ENCODE measurements around the gene FPGT.
A peak's percentile ranks its signal among the peaks of the same experiment; 100 is the strongest.
"Not testable (repeated sequence)": the region's sequence is repeated elsewhere in the genome, so short reads cannot be mapped to it uniquely, and the experiment has no call there.

FPGT gene

DNA sequence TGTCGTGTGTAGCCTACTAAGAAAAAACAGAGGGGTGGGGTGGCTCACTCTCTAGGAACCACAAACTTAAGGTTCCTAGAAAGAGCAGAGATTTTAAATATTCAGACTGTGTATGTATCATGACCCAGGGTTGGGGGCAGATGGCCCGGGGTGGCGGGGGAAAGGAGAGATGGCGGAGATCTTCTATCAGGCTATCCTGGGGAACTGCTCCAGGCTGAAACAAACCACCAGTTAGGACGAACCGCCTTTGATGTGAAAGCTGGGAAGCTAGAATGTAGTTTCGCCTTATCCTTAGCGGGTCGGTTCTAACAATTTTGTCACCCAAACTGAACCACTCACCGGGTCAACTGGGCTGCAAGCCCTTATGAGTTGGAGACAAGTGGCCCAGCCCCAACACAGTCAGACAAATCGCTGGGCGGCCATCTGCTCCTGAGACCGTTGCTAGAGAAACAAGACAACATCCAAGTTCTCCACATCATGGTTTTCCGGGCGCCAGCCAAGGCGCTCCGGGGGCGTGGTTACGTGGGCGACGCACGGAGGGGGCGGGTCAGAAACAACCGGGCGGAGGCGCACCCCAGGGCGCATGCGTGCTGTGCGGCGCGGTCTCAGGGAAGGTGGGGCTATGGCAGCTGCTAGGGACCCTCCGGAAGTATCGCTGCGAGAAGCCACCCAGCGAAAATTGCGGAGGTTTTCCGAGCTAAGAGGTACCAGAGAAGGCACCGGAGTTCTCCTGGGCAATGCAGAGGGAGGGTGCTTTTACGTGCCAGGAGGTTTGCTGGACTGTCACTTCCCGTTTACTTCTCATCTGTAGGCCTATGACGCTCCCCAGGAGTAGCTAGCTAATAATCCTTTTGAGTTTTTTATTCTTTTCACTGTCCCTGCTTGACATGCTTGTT, at the start of gene FPGT, which contains the start of gene LRRIQ3:
Gene FPGT (plus strand): TSS at position 586 of the 896 bp plus-strand sequence. CDS start 37 bp downstream, at position 623.
Gene LRRIQ3 (minus strand): TSS at position 520 of the 896 bp plus-strand sequence. CDS start 14,492 bp downstream, outside the sequence.
- peak; percentile 94 for DNase-seq

DNA sequence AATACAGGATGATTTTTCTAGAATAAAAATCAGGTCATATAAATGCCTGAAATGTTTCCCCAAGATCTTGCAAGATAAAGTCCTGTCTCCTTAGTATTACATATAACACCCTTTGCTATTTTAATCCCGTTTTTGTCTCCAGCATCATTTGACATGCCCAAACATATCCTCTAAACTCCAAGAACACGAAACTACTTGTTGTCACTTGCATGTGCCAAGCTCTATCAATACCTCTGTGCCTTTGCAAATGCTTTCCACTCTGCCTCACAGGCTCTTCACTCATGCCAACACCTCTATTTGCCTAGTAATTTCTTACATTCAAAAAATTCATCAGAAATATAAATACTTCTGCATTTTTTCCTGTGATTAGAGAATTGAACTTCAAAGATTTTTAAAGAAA, 38.0 kb upstream of the FPGT start:
- DNase-seq: no peak

DNA sequence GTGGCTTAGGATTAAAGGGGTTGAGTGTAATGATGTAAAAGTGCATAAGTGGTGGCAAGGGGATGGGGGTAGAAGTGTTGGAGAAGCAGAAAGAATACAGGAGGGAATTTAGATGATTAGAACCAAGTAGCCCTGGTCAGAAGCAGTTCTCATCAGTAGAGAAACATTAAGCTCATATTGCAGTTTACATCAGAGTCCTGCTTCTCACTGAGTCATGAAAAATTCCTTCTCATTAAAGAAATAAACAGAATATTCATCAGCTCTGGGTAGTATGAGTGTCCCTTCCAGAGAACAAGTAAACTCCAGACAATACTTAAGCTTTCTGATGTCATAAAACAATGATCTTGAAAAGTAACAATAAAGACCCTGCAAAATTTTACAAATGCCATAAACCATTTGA, 36.5 kb upstream of the FPGT start:
- DNase-seq: no peak

DNA sequence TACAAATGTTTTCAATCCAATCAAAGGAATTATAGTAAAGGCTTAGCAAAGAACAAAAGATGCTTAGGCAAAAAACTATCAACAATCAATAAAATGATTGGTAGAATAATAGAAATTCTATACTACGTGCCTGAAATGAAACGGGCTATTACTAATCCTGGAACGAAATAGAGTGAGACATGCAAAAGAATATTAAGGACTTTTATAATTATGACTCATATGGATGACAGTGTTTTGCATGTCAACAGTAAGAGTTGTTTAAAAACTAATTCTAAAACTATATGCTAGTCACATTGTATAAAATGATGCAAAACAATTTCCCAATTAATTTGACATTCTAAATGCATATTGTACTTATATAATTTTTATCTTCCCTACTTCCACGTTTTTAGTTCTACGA, 35.7 kb upstream of the FPGT start:
- no peak for DNase-seq

DNA sequence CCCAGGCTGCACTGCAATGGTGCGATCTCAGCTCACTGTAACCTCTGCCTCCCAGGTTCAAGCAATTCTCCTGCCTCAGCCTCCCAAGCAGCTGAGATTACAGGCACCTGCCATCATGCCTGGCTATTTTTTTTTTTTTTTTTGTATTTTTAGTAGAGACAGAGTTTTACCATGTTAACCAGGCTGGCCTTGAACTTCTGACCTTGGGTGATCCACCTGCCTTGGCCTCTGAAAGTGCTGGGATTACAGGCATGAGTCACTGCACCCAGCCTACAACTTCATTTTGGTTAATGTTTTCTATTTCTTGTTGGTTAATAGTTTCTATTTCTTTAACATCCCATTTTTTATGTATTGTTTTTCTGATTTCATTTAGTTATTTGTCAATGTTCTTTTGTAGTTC, 23.6 kb upstream of the FPGT start:
- DNase-seq: not testable (repeated sequence)

DNA sequence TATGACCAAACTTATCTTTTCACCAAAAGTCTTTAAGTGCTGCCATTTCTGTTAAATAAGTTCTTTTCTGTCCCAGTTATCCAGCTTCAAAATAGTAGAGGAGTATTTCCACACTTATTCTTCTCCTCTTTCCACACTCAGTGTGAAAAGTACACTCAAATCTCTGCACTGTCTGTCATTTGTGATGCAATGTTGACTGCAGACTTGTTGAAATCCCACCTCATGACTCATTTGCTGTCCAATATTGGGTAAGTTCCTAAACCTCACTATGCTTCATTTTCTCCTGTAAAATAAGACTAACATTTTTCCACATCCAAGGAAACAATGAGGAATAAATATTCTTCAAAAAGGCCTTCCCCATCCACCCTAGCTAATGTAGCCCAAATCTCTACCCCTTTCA, 17.6 kb upstream of the FPGT start:
- DNase-seq: no peak

DNA sequence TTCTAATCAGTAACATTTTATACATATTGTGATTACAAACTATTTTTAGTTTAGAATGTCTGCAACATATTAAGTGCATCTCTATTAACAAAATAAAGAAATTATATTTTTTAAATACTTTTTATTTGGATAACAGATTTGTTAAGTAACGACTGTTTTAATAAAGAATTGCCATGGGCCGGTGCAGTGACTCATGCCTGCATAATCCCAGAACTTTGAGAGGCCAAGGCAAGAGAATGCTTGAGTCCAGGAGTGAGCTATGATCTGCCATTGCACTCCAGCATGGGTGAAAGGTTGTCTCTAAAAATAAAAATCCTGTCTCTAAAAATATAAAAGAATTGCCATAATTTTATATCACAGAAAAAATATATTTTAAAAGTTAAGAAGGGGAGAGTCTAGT, 4.1 kb upstream of the FPGT start:
- no peak for DNase-seq

DNA sequence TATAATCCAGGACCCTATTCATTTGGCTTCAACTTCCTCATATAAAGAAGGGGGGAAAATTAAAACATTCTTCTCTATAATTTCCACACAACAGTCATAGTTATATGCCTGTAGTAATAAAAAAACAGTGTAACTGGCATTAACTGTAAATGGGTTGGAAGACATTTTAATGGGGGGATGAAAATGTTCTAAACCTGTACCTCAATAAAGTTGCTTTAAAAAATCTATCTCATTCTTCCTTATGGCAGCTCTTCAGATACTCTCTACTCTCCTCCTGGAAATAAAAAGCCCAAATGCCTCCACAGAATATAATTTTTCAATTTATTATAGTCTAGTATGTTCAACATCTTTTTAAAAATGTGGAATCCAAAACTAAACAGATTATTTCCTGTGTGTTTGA, 2.7 kb upstream of the FPGT start:
- no peak for DNase-seq

DNA sequence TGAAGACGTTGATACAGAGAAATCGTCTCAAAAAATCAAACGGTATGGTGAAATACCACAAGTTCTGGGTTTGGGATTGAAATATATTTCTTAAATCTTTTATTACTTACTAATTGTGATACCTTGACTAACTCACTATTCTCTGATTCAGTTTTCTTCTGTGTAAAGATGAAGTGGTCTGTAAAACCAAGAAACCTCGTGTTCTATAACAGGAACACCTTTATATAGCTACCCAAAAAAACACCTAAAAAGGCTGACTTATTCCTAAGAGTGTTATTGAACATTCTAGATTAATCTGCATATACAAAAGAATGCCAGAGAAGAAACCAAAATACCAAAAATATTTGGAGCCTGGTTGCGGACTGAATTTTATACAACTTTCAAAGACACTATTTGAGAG, 787 bp upstream of the FPGT start:
- DNase-seq: no peak

DNA sequence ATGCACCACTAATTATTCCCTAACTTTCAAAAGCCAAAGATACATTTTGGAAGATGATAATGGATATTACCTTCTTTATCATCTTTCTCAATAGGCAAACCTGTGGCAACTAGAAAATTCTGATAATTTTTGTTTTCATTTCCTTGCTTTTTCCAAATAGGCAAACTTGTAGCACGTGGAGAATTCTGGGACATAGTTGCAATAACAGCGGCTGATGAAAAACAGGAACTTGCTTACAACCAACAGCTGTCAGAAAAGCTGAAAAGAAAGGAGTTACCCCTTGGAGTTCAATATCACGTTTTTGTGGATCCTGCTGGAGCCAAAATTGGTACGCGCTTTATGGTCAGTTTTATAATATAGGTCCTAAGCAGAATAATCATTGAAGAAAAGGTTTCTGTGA, 1.5 kb downstream of the FPGT start:
- DNase-seq: no peak

DNA sequence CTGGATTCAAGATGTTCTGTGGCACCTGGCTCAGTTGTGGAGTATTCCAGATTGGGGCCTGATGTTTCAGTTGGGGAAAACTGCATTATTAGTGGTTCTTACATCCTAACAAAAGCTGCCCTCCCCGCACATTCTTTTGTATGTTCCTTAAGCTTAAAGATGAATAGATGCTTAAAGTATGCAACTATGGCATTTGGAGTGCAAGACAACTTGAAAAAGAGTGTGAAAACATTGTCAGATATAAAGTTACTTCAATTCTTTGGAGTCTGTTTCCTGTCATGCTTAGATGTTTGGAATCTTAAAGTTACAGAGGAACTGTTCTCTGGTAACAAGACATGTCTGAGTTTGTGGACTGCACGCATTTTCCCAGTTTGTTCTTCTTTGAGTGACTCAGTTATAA, 7.2 kb downstream of the FPGT start:
- DNase-seq: no peak

DNA sequence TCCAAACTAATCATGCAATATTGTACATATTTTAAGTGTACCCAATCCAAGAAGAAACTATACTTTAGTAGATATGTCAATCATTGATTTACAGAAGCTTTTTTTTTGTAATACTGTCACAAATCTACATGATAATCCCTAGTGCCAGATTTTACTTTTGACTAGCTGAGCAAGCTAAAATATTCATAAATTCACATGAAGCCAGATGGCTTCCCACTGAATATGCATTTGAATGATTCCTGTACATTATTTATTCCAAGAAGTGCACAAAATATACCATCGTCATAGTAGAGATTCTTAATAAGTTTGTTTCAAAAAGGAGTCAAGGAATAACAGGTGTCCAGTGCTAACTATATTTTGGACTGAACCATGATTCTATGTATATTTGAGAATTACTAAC, 17.2 kb downstream of the FPGT start:
- no peak for DNase-seq

DNA sequence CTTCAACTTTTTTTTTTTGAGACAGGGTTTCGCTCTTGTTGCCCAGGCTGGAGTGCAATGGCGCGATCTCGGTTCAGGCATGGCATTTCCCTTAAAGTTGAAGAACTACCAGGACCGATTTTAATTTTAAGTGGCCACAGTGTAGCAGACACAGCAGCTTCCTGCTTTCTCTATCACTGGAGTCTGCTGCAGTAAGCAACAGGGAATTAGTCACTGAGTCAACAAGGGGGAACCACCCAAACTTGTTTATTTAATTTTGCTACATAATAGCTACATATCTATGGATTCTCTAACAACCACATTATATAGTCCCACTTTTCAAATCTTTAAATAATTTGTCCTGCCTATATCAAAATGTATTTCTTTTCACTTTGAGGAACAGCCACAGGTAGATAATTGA, 24.7 kb downstream of the FPGT start:
- DNase-seq: no peak

DNA sequence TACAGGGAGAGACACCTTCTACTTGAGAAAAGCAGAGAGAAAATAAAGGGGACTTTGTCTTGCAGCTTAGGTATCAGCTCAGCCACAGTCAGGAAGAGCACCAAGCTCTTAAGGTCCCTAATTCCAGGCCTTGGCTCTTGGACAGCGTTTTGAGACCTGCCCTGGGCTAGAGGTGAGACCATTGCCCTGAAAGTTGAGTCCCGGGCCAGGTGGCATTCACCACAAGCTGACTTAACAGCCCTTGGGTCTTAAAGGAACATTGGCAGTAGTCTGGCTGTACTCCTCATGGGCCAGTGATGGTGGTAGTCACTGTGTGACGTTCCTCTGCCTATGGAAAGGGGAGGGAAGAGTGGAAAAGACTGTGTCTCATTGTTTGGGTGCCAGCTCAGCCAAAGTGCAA, 25.4 kb downstream of the FPGT start:
- DNase-seq: no peak

DNA sequence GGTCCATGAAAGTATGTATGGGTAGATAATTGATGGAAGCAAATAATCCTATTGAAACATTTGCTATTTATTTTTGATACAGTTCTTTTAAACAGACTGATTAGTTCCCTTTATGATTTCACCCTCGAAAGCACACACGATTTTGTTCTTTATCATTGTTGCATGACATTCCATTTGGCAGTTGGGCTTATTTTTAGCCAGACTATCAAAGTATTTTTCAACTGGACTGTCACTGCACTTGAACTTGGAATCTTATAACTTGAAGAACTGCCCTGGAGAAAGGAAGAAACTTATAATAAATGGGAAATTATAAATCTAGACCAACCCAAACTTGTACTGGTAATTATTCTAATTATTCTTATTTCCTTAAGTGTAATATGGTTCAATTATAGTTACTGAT, 37.1 kb downstream of the FPGT start, which contains the start of gene TNNI3K:
Gene TNNI3K (plus strand): TSS at position 235 of the 400 bp plus-strand sequence. CDS start 65 bp downstream, at position 300.
- no peak for DNase-seq

DNA sequence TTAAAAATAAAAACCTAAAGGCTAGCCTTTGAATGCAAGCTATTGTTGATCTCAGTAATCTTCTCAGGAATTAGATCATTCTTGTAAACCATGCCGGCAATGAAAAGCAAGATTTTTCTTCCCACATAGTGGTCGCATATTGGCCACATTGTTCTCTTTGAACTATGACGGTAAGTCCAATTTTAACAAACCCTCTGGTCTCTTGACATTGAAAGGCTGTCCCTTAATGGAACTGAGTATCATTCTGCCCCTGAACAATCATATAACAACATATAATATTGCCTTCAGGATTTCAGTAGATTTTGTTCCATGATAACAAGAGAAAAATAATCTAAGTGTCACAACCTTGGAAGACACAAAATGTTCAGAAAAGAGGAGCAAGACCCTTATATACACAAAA, 38.4 kb downstream of the FPGT start:
- no peak for DNase-seq

DNA sequence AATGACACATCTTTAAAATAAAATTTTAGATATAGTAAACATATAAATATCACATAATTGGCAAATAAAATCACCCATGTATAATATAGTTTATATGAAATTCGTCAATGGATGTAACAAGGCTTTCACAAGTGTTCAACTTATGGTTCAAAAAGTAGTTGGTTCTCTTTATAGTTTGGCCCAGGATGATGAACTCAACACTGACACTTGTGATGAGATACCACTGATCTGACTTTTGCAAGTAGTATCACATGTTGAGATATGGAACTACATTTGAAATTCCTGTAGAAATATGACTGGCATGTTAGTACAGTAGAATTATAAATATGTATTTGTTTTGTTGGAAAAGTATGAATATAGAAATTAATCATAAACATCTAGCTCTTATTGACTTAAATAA, 39.0 kb downstream of the FPGT start:
- DNase-seq: no peak

DNA sequence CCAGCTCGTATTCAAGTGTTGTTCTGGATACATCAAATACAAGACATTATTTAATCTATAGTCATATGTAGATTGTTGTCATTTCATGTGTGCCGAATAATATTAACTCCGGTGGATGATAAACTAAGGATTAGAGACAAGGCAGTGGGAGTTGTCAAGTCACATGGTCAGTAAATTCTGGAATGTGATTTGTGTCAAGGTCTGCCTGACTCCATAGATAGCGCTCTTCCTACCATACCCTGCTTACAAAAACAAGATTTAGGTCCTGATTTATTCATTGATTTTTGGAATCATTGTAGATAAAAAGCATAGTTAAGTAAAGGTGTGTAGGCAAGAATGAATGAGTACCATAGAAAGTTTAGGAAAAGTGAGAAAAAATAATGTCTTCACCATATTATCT, 39.7 kb downstream of the FPGT start:
- DNase-seq: no peak

DNA sequence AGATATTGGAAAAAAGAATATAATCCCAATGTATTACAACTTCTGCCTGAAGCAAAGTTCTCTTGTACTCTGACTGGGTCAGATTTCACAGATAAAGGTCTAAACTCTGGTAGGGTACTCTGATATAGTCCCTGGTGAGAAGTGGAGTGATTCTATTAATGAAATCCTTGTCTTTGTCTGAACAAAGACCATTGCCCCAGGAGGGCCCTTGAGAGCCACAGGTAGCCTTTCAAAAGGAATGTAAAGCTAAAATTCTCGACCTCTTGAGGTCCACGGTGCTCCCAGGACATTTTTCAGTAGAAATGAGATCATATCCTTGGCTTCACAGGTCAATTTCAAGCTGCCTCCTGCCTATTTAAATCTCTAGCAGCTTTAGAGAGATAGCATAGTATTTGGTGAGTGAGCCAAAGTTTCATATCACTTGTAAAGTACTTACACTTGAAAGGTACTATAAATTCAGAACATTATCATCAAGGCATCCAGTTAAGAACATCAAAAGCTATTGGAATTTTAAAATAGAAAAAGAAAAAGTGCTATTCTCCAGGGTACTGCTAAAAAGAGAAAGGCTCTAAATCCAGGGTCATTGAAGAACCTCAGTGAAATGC, 47.2 kb downstream of the FPGT start:
- no peak for DNase-seq

DNA sequence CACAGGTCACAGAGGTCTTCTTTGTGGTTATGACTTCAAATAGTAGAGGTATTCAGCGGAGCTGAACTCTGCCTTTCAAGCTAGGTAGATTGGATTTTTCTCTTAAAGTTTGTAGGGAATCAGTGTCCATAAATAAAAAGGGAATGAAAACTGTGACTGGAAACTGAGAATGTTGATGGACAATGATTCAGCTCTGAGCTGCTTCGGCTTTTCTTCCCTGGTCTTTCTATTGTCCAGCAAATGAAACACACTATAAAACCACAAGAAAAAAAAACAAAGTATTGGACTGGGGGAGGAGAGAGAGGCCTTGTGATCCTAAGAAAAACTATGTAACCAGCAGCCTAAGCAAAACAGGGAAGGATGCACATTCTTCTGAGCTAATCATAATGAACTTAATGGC, 48.3 kb downstream of the FPGT start:
- DNase-seq: no peak

DNA sequence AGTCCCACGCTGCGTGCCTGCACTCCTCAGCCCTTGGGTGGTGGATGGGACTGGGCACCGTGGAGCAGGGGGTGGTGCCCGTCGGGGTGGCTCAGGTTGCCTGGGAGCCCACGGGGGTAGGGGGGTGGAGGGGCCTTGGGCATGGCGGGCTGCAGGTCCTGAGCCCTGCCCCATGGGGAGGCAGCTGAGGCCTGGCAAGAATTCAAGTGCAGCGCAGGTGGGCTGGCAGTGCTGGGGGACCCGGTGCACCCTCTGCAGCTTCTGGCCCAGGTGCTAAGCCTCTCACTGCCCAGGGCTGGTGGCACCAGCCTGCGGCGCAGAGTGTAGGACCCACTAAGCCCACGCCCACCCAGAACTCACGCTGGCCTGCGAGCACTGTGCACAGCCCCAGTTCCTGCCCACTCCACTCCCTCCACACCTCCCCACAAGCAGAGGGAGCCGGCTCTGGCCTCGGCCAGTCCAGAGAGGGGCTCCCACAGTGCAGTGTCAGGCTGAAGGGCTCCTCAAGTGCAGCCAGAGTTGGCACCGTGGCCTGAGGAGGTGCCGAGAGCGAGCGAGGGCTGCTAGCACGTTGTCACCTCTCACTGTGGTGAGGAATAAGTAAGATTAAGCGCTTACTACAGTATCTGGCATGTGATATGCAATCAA, 50.0 kb downstream of the FPGT start:
- DNase-seq: no peak

DNA sequence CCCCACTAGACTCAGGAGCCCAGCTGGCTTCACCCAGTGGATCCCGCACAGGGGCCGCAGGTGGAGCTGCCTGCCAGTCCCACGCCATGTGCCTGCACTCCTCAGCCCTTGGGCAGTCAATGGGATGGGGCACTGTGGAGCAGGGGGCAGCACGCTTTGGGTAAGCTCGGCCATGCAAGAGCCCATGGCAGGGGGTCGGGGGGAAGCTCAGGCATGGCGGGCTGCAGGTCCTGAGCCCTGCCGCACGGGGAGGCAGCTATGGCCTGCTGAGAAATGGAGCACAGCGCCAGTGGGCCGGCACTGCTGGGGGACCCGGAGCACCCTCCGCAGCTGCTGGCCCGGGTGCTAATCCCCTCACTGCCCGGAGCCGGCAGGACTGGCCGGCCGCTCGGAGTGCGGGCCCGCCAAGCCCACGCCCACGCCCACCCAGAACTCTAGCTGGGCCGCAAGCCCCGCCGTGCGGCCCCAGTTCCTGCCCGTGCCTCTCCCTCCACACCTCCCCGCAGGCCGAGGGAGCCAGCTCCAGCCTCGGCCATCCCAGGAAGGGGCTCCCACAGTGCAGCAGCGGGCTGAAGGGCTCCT, 55.3 kb downstream of the FPGT start:
- DNase-seq: not testable (repeated sequence)

Data from NCI-H1694 treated with DMSO at 0.1 percent for 48 hours (cell line).